Measurements from ENCODE around the gene DNAH10.
"Not testable (repeated sequence)": the region's sequence is repeated elsewhere in the genome, so short reads cannot be mapped to it uniquely, and the experiment has no call there.

The DNAH10 gene

DNA sequence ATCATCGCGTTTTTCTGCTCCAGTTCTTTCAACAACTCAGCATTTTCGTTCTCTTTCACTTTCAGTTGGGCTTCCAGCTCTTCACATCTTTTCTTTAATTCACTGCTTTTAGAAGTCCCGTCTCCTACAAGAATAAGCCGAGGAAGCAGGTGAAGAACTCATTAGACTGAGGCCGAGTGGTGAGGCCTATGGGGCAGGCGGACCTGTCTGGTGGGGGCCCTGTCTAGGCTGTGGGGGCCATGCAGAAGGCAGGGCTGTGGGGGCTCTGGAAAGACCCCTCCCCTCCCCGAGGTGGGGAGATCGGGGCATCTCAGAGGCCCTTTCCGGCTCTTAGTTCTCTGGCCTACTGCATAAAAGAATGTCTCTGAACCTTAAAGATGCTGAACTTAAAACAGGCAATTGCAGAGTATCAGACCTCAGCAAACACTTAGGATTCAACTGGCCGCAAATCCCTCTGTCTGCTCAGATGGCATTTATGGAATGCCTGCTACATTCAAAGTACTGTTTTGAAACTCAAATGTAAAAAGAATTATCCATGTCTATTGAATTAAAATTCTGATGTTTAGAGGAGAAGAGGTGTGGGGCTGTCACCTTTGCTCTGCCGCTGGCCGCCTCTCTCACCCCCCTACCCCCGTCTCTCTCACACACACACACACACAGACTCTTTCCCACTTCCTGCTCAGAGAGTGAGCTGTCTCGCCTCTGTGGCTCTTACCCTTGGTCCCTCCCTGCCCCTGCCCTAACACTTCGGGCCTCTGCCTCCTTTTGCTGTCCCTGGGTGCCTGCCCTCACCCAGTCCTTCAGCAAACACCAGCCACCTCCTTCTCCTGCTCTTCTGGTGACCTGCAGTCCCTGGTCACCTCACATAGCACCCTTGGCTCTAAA, 175.8 kb downstream of the DNAH10 start:
- DNase-seq, result peak; percentile 71

DNA sequence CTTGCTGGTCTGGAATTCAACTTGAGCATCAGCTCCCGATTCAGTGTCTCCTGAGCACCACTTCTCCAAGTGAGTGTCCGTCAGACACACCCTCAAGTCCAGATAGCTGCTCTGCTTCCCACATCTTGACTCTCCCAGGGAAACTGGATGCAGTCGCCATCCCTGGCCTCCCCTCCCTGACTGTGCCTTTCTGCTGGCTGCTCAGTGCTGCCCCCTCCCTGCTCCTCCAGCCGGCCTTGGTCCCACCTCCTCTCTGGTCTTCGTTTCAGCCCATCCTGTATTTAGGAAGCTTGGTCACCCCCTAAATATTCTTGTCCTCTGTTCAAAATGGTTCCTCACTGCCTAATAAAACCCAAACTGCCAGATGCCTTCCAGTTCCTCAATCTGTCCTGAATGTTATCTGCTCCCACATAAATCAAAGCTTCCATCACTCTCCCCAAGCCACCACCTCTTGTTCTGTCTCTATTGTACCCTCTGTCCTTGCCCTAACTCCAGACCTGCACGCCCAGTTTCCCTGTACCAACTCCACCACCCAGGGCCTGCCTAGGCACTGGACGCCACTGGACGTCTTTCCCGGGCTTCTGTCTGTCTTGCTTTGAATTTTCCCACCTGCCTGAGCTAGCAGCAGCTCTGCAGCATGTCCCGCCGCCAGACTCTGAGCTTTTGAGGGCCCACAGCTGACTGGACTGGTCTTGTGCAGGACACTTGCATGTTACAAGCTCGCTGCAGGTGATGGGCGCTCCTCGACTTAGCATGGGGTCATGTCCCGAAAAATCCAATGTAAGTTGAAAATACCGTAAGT, 176.8 kb downstream of the DNAH10 start:
- no peak for DNase-seq

DNA sequence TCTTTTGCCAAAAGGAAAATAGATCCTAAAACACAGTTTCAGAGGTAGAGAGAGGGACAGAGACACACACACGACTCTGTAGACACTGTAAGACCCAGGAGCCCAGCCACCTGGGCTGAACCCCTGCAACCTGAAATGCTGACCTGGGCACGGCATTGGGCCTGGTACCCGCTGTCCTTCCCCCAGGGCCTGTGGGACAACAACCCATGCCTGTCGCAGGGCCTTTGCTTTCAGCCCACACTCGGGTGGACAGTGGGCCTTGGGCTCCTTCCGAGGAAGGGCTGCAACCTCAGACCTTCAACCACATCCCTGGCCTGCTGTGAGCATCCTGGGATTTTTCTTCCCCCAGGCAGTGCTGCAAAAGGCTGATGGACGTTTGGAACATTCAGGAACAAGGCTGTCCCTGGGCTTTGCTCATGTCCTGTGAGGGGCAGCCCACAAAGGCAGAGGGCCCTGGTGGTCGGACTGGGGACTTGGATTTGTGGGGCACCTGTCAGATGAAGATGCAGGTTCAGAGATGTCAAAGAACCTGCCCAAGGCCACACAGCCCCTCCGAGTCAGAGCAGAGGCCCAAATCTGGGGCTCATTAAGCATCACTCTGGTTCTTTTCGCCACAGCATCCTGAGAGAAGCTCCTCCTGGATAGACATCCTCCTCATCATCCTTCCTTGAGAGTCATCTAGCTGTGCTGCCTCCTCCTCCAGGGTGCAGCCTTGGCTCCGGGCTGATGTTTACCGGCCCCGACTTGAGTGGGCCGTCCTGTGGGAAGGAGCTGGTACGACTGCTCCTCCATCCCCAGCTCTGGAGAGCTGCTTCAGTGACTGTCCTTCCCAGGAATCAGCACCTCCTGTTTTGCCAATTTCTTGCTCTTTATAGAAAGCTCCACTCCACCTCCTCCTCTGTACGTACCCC, 177.9 kb downstream of the DNAH10 start:
- no peak for DNase-seq

DNA sequence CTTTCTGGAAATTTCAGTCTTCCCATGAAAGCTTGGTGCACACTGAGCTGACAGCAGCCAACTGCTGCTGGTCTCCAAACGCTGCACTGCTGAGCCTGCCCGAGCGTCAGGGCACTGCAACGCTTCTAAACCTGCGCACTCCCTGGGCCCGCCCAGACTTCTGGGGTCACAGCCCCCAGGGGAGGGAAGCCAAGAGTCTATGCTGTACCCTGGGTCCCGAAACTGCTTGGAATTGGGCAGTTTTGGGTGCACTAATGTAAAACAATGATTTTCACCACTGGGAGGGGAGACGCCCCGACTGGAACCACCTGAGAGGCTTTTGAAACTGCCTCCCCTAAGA, 178.5 kb downstream of the DNAH10 start:
- DNase-seq, result no peak

DNA sequence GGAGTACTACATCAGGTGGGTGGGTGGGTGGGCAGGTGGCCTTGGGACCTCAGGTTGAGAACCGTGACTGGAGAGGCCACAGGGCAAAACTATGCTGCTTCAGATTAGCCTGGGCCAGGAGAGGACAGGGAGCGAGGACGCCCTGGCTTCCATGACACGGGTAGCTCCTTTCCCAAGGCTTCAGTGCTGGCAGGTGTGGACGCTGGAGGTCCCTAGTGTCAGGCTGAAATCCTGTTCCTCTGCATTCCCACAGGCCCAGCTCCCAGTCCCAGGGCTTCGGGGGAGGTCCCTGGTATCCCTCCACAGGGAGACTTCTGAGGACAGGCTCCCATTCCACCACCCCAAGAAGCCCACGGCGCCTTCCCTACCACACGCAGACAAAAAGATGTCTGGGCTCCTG, 178.9 kb downstream of the DNAH10 start:
- DNase-seq, result no peak

- DNase-seq, result no peak
These were observed 179.6 kb downstream of the DNAH10 start for GRCh38 chr12:123941624-123942237.

DNA sequence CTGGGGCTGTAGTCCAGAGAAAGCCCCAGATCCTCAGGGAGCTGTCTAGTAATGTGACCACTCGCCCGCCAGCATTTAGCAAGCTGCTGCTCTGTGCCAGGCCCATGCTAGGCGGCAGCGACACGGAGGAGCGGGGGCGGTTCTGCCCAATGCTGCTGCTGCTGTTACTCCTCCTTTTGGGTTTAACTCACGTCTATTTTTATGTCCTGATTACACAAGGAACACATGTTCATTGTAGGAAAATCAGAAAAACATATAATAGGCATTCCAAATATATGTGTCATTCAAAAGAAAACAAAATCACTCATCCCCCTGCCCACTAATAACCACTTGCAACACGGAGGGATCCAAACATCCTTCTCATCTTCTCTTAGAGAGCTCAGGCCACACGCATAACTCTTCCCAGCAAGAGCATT, 180.1 kb downstream of the DNAH10 start:
- no peak for DNase-seq

- no peak for DNase-seq
These were observed 181.0 kb downstream of the DNAH10 start for GRCh38 chr12:123942911-123943648.

GRCh38 chr12:123943816-123944215, 181.7 kb downstream of the DNAH10 start:
- DNase-seq, result no peak

GRCh38 chr12:123944696-123945095, 182.6 kb downstream of the DNAH10 start:
- DNase-seq, result no peak

GRCh38 chr12:123945287-123946151, 183.4 kb downstream of the DNAH10 start:
- DNase-seq, result no peak

DNA sequence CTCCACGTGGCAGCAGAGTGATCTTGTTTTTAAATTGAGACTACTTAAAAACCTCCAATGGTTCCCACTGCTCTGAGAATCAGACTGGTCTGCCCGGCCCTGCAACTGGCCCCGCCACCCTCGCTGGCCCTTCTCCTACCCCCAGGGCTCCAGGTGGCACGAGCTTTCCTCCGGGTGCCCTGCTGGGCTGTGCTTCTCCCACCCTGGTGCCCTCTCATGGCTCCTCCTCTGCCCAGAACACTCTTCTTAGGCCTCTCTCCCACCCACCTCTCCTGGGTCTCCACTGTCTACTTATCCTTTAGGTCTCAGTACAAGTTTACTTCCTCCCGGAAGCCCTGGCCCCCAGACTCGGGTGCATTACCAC, 184.0 kb downstream of the DNAH10 start:
- no peak for DNase-seq

DNA sequence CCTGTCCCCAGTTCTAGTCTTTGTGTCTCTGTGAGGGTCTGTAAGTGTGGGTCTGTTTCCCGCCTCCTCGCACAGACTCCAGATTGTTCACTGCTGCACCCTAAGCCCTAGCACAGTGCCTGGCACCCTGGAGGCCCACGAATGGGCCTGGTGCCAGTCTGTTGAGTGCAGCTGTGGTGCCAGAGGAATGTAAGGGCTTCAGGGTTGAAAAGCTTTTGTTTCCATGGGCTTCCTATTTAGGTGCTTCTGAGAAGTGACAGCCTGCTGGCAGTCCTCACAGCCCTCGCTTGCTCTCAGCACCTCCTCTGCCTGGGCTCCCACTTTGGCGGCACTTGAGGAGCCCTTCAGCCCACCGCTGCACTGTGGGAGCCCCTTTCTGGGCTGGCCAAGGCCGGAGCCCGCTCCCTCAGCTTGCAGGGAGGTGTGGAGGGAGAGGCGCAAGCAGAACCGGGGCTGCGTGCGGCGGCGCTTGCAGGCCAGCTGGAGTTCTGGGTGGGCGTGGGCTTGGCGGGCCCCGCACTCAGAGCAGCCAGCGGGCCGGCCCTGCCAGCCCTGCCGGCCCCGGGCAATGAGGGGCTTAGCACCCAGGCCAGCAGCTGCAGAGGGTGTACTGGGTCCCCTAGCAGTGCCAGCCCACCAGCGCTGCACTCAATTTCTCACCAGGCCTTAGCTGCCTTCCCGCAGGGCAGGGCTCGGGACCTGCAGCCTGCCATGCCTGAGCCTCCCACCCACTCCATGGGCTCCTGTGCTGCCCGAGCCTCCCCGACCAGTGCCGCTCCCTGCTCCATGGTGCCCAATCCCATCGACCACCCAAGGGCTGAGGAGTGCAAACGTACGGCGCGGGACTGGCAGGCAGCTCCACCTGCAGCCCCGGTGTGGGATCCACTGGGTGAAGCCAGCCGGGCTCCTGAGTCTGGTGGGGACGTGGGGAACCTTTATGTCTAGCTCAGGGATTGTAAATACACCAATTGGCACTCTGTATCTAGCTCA, 184.7 kb downstream of the DNAH10 start:
- not testable (repeated sequence) for DNase-seq

DNA sequence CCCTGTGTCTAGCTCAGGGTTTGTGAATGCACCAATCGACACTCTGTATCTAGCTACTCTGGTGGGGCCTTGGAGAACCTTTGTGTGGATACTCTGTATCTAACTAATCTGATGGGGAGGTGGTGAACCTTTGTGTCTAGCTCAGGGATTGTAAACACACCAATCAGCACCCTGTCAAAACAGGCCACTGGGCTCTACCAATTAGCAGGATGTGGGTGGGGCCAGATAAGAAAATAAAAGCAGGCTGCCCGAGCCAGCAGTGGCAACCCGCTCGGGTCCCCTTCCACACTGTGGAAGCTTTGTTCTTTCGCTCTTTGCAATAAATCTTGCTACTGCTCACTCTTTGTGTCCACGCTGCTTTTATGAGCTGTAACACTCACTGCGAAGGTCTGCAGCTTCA, 185.4 kb downstream of the DNAH10 start:
- DNase-seq, result not testable (repeated sequence)

GRCh38 chr12:123948401-123948795, 186.3 kb downstream of the DNAH10 start:
- DNase-seq, result no peak

GRCh38 chr12:123948796-123949769, 187.0 kb downstream of the DNAH10 start:
- no peak for DNase-seq

DNA sequence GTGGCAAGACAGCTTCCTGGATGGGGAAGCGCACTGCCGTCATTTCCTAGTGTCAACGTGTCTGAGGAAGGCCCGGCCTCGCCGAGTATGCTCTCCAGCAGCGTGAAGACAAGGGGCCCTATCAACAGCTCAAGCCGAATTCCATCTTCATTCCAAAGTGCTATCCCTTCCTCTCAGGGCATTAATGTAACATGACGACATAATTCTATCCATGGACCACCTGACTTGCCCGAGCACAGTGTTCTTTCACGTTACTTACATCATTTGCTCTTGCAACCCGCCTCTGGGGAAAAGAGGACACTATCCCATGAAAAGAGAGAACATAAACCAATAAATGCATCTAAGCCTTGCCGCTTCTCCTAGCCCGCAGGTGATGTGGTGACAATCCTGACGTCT, 187.7 kb downstream of the DNAH10 start:
- no peak for DNase-seq

Data from CD4-positive, alpha-beta T cell treated with Interleukin-21 for 1 hour (primary cell).